Endothelial cell of umbilical vein (primary cell): Measurements from ENCODE around the gene MKLN1. TPM values are rescaled to one million over a fixed set of nuclear protein-coding genes. Genes with fewer than 3 reads are reported as not detected.

ENCODE experiments used
- BruUV-seq: library from RNA; stranded (reverse); fragments of 400-500 nt; replicated peaks from 2 replicates; lab custom pipeline; 2021; lab: Mats Ljungman, UMichigan
- CTCF ChIA-PET: fragments of 300-600, 350-600 bp; sonication (Branson Sonifier 250); formaldehyde crosslinking; loops from one replicate; lab custom pipeline; 2021; ENCODE audit warnings: antibody characterized with exemption, inconsistent platforms; lab: Charles Lee
- POLR2A ChIA-PET: fragments of 300-600, 350-600 bp; sonication (Branson Sonifier 250); formaldehyde crosslinking; loops from one replicate; lab custom pipeline; 2021; ENCODE audit warnings: antibody characterized with exemption, inconsistent platforms; lab: Charles Lee
- DNase-seq: peaks from one replicate; pipeline ENCODE4 v3.0.0-alpha.2; 2011; ENCODE audit warnings: low read depth, low spot score
- FAIRE-seq: peaks from 2 replicates; lab custom pipeline; 2011; peaks lifted over from hg19 to GRCh38; lab: Jason Lieb, UNC
- H2AFZ ChIP-seq: 2 replicates; pipeline ENCODE4 v1.6.0; 2012; ENCODE audit warnings: low read depth, low read length, control low read depth, inconsistent platforms
- H3K27ac ChIP-seq: 2 replicates; pipeline ENCODE4 v1.5.1; 2011; ENCODE audit warnings: low read depth, mild to moderate bottlenecking, control low read depth, low read length, moderate library complexity; ENCODE audit not compliant: insufficient read depth
- H3K27me3 ChIP-seq, 2 experiments: 2 replicates each; pipeline versions ENCODE4 v1.6.0 to v1.6.1; 2011; ENCODE audit warnings: low read length in 2 of 2, mixed read lengths in 1 of 2; ENCODE audit not compliant: control insufficient read depth in 2 of 2, insufficient read depth in 2 of 2
- H3K36me3 ChIP-seq, 2 experiments: 2 replicates in 1 of 2; 3 replicates in 1 of 2; pipeline ENCODE4 v1.5.1; 2011; ENCODE audit warnings: low read length in 2 of 2, mild to moderate bottlenecking in 1 of 2, moderate library complexity in 1 of 2; ENCODE audit not compliant: control insufficient read depth in 2 of 2, insufficient read depth in 2 of 2; ENCODE audit errors: extremely low read depth in 1 of 2
- H3K4me1 ChIP-seq: 3 replicates; pipeline ENCODE4 v1.5.1; 2011; ENCODE audit warnings: mild to moderate bottlenecking, low read length; ENCODE audit not compliant: control insufficient read depth, insufficient read depth; ENCODE audit errors: extremely low read depth
- H3K4me2 ChIP-seq: 2 replicates; pipeline ENCODE4 v1.6.1; 2011; ENCODE audit warnings: low read length, control low read depth, mixed read lengths; ENCODE audit not compliant: insufficient read depth
- H3K4me3 ChIP-seq, 3 experiments: fragments of 200-600 bp in 1 of 3; sonication (generic), shearing (Covaris generic) in 1 of 3; replicated peaks in 1 of 3; 2 replicates each; pipeline ENCODE4 v1.5.1; 2011 to 2016; ENCODE audit warnings: control low read depth in 3 of 3, low read length in 3 of 3, mild to moderate bottlenecking in 2 of 3, inconsistent platforms in 1 of 3, low read depth in 1 of 3, moderate library complexity in 1 of 3; ENCODE audit not compliant: insufficient read depth in 1 of 3
- H3K79me2 ChIP-seq: 2 replicates; pipeline ENCODE4 v1.6.0; 2012; ENCODE audit warnings: low read length, inconsistent platforms; ENCODE audit not compliant: control insufficient read depth, insufficient read depth
- H3K9ac ChIP-seq: replicated peaks from 2 replicates; pipeline ENCODE3; 2011; ENCODE audit warnings: low read length, control low read depth; ENCODE audit not compliant: insufficient read depth; ENCODE audit errors: extremely low read depth
- H3K9me1 ChIP-seq: replicated peaks from 3 replicates; pipeline ENCODE4 v1.6.0; 2011; ENCODE audit warnings: mild to moderate bottlenecking, low read length; ENCODE audit not compliant: control insufficient read depth, insufficient read depth; ENCODE audit errors: extremely low read depth
- H3K9me3 ChIP-seq: replicated peaks from 2 replicates; pipeline ENCODE4 v1.5.1; 2012; ENCODE audit warnings: low read length, inconsistent platforms; ENCODE audit not compliant: control insufficient read depth, insufficient read depth
- H4K20me1 ChIP-seq: replicated peaks from 2 replicates; pipeline ENCODE3; 2011; ENCODE audit warnings: mild to moderate bottlenecking, low read length; ENCODE audit not compliant: control insufficient read depth, insufficient read depth; ENCODE audit errors: extremely low read depth
- EZH2 ChIP-seq: IDR thresholded peaks from 2 replicates; pipeline ENCODE4 v1.6.1; 2012; ENCODE audit warnings: borderline replicate concordance, low read depth, mild to moderate bottlenecking, moderate library complexity, low read length, inconsistent platforms; ENCODE audit not compliant: severe bottlenecking
- FOS ChIP-seq: IDR thresholded peaks from 2 replicates; pipeline ENCODE4 v1.6.1; 2011; ENCODE audit warnings: mild to moderate bottlenecking, low read length, moderate library complexity, borderline replicate concordance; ENCODE audit not compliant: insufficient read depth
- GATA2 ChIP-seq: IDR thresholded peaks from 2 replicates; pipeline ENCODE4 v1.7.0; 2011; ENCODE audit warnings: low read depth, mild to moderate bottlenecking, moderate library complexity, mixed read lengths, low read length; ENCODE audit not compliant: insufficient read length, insufficient read depth
- JUN ChIP-seq: IDR thresholded peaks from 2 replicates; pipeline ENCODE4 v1.6.1; 2011; ENCODE audit warnings: borderline replicate concordance, low read depth; ENCODE audit not compliant: insufficient read length, insufficient read depth
- MYC ChIP-seq: IDR thresholded peaks from one replicate; pipeline ENCODE4 v1.6.1; 2011; ENCODE audit warnings: mild to moderate bottlenecking, low read depth, low read length
- POLR2A ChIP-seq: IDR thresholded peaks from 2 replicates; pipeline ENCODE4 v1.6.1; 2012; ENCODE audit warnings: low read depth, mild to moderate bottlenecking, control low read depth, low read length
- POLR2AphosphoS5 ChIP-seq: IDR thresholded peaks from 2 replicates; pipeline ENCODE4 v1.6.1; 2012; ENCODE audit warnings: low read depth, mild to moderate bottlenecking, control low read depth, low read length, moderate library complexity; ENCODE audit not compliant: insufficient read depth
- dilution Hi-C: fragments of 300-500 bp; cut with MboI; formaldehyde crosslinking; loops from one replicate; pipeline ENCODE4 v1.15.0; 2019; ENCODE audit warnings: low sequenced_read_pairs; ENCODE audit not compliant: extremely low pct_ligation_motif_present
- intact Hi-C: fragments of 100-400 bp; cut with micrococcal nuclease; formaldehyde crosslinking; loops from one replicate; pipeline ENCODE4 v1.10.0; 2022
- polyA plus RNA-seq, 4 experiments: library from polyadenylated mRNA; depleted of rRNA in 3 of 4; stranded (reverse) in 3 of 4; unstranded in 1 of 4; fragments of >200 nt; gene quantifications; 2 replicates each; pipeline versions ENCODE4 v1.2.1 to v1.2.3, GENCODE V29; 2011 to 2012; ENCODE audit warnings: missing spikeins in 1 of 4
- total RNA-seq: library from RNA; stranded (reverse); gene quantifications from 2 replicates; pipeline ENCODE4 v1.2.3, GENCODE V29; 2021
- TF ChIP-seq, protein P1 (sequence below), 2 donors: IDR thresholded peaks; 1 replicate in 1 of 2; 2 replicates in 1 of 2; pipeline ENCODE4 v1.5.1; 2011; ENCODE audit warnings: low read length in 2 of 2, mild to moderate bottlenecking in 2 of 2, moderate library complexity in 2 of 2, control low read depth in 1 of 2, inconsistent platforms in 1 of 2, low read depth in 1 of 2; ENCODE audit not compliant: insufficient read depth in 1 of 2; ENCODE audit errors: extremely low read depth in 1 of 2
- TF ChIP-seq, protein P2 (sequence below): IDR thresholded peaks from 2 replicates; pipeline ENCODE4 v1.6.1; 2011; ENCODE audit not compliant: insufficient read depth, insufficient read length

The MKLN1 gene
- total and polyA plus RNA-seq, 2 donors (not counting 3 experiments of a cell fraction or from before 2014, with no cell fraction given): 12.2 to 32.1 TPM

DNA sequence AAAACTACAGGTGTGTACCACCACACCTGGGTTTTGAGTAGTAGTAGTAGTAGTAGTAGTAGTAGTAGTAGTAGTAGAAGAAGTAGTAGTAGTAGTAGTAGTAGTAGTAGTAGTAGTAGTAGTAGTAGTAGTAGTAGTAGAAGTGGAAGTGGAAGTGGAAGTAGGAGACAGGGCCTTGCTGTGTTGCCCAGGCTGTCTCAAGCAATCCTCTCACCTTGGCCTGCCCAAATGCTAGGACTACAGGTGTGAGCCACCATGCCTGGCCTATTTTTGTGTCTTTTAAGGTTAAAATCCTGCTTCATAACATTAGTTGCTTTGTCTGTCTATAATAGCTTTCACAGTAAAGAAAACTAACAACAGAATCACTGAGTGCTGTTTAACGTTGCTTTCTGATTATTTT, 117.0 kb downstream of the MKLN1 start:
- H3K4me1 ChIP-seq: no peaks in the 10 kb centered on the region
- H4K20me1 ChIP-seq: no peaks in the 10 kb centered on the region
- H3K9me3 ChIP-seq: no peaks in the 10 kb centered on the region
- DNase-seq: no peak
- no peak overlapping the region for H3K4me2 ChIP-seq
- no peak overlapping the region for H2AFZ ChIP-seq
- no peaks in the 10 kb centered on the region for H3K27me3 ChIP-seq
- TF ChIP-seq GATA2 (no peak), EZH2 (no peak), POLR2AphosphoS5 (no peak), MYC (no peak), FOS (no peak), POLR2A (no peak), JUN (no peak)
- TF ChIP-seq, protein P1, sequence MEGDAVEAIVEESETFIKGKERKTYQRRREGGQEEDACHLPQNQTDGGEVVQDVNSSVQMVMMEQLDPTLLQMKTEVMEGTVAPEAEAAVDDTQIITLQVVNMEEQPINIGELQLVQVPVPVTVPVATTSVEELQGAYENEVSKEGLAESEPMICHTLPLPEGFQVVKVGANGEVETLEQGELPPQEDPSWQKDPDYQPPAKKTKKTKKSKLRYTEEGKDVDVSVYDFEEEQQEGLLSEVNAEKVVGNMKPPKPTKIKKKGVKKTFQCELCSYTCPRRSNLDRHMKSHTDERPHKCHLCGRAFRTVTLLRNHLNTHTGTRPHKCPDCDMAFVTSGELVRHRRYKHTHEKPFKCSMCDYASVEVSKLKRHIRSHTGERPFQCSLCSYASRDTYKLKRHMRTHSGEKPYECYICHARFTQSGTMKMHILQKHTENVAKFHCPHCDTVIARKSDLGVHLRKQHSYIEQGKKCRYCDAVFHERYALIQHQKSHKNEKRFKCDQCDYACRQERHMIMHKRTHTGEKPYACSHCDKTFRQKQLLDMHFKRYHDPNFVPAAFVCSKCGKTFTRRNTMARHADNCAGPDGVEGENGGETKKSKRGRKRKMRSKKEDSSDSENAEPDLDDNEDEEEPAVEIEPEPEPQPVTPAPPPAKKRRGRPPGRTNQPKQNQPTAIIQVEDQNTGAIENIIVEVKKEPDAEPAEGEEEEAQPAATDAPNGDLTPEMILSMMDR (IDR thresholded peaks at IDR 0.05; ENCODE audit: extremely low read depth in 1 of 2, insufficient read depth in 1 of 2, low read depth in 1 of 2, low read length in 2 of 2): no peak
- TF ChIP-seq, protein P2, sequence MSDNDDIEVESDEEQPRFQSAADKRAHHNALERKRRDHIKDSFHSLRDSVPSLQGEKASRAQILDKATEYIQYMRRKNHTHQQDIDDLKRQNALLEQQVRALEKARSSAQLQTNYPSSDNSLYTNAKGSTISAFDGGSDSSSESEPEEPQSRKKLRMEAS: no peak
- ChIA-PET CTCF (interaction anchor here (1.0 kb wide), 1 partner anchor 13 kb away, joined by 3 read pairs; no protein-coding TSS in a partner anchor), POLR2A (no interaction called here)
- H3K9ac ChIP-seq: no peak overlapping the region
- dilution Hi-C loops: no loop called here
- no peak overlapping the region for H3K4me3 ChIP-seq
- no TSS peak for BruUV-seq
- no peaks in the 10 kb centered on the region for H3K9me1 ChIP-seq
- H3K36me3 ChIP-seq: peaks cover 0 to 5% of the 10 kb centered on the region in 2 experiments
- no peak overlapping the region for H3K27ac ChIP-seq
- H3K79me2 ChIP-seq: no peaks in the 10 kb centered on the region
- intact Hi-C loops: no loop called here
- FAIRE-seq: no peak
